HFFc6 (cell line): ENCODE results near the gene MEGF9. TPM values are rescaled to one million over a fixed set of nuclear protein-coding genes. Genes with fewer than 3 reads are reported as not detected.

Experiments
- DNase-seq: peaks from one replicate; pipeline ENCODE4 v3.0.0-alpha.2; 2018
- H3K27ac Mint-ChIP-seq: 2 replicates; pipeline ENCODE4 v1.8.0; 2020; ENCODE audit warnings: mild to moderate bottlenecking, mixed read lengths
- H3K27me3 Mint-ChIP-seq: 2 replicates; pipeline ENCODE4 v1.8.0; 2021; ENCODE audit warnings: mild to moderate bottlenecking, moderate library complexity, mixed read lengths; ENCODE audit not compliant: insufficient read depth
- H3K36me3 Mint-ChIP-seq: 2 replicates; pipeline ENCODE4 v1.8.0; 2021; ENCODE audit warnings: low read depth, mixed read lengths
- H3K4me1 Mint-ChIP-seq: 2 replicates; pipeline ENCODE4 v1.8.0; 2020; ENCODE audit warnings: low read depth, mixed read lengths
- H3K4me3 Mint-ChIP-seq: 2 replicates; pipeline ENCODE4 v1.8.0; 2020; ENCODE audit warnings: mild to moderate bottlenecking, moderate library complexity, mixed read lengths
- H3K9me3 Mint-ChIP-seq: 2 replicates; pipeline ENCODE4 v1.8.0; 2020; ENCODE audit warnings: mild to moderate bottlenecking, mixed read lengths
- CTCF ChIP-seq: fragments of 200-600 bp; sonication (generic); IDR thresholded peaks from 2 replicates; pipeline ENCODE4 v1.5.0; 2021; ENCODE audit warnings: antibody characterized with exemption, mild to moderate bottlenecking
- total RNA-seq, 6 experiments: library from RNA; stranded (reverse); fragmentation: NEBNext Ultra II Directional; extraction: Animal tissue kit (Norgen Biotek cat#: 25700); gene quantifications; 2 replicates in 1 of 6; 3 replicates in 5 of 6; pipeline ENCODE4 v1.2.3, GENCODE V29; 2021

Gene MEGF9
- total RNA-seq, 6 experiments from 2014 or later: 5.1 to 9.8 (median 8.8) TPM

GRCh38 chr9:120652934-120653333, 61.3 kb downstream of the MEGF9 start:
- TF ChIP-seq CTCF: no peak
- no peaks in the 10 kb centered on the region for H3K27me3 Mint-ChIP-seq
- H3K27ac Mint-ChIP-seq: no peak overlapping the region
- peaks cover 11% of the 10 kb centered on the region; the same call in 1 of the 2 replicates for H3K4me1 Mint-ChIP-seq
- no peak overlapping the region for H3K4me3 Mint-ChIP-seq
- DNase-seq: no peak
- H3K36me3 Mint-ChIP-seq: no peaks in the 10 kb centered on the region
- H3K9me3 Mint-ChIP-seq: no peaks in the 10 kb centered on the region

- H3K4me3 Mint-ChIP-seq: no peak overlapping the region
- H3K36me3 Mint-ChIP-seq: no peaks in the 10 kb centered on the region
- DNase-seq: no peak
- no peaks in the 10 kb centered on the region; the same call in 1 of the 2 replicates for H3K27me3 Mint-ChIP-seq
- no peak for TF ChIP-seq CTCF
- no peak overlapping the region for H3K27ac Mint-ChIP-seq
- peaks cover 10% of the 10 kb centered on the region; the same call in 1 of the 2 replicates for H3K4me1 Mint-ChIP-seq
- H3K9me3 Mint-ChIP-seq: no peaks in the 10 kb centered on the region
Measured at GRCh38 chr9:120650352-120650751, 63.9 kb downstream of the MEGF9 start.

GRCh38 chr9:120648581-120649197, 65.6 kb downstream of the MEGF9 start:
- H3K9me3 Mint-ChIP-seq: no peaks in the 10 kb centered on the region
- DNase-seq: no peak
- no peak for TF ChIP-seq CTCF
- no peaks in the 10 kb centered on the region for H3K36me3 Mint-ChIP-seq
- H3K4me3 Mint-ChIP-seq: no peak overlapping the region
- H3K27ac Mint-ChIP-seq: no peak overlapping the region
- H3K4me1 Mint-ChIP-seq: no peaks in the 10 kb centered on the region
- no peaks in the 10 kb centered on the region; the same call in 1 of the 2 replicates for H3K27me3 Mint-ChIP-seq

- DNase-seq: no peak
- H3K36me3 Mint-ChIP-seq: no peaks in the 10 kb centered on the region
- no peak for TF ChIP-seq CTCF
- H3K4me3 Mint-ChIP-seq: no peak overlapping the region
- no peaks in the 10 kb centered on the region for H3K9me3 Mint-ChIP-seq
- no peak overlapping the region for H3K27ac Mint-ChIP-seq
- no peaks in the 10 kb centered on the region; the same call in 1 of the 2 replicates for H3K27me3 Mint-ChIP-seq
- H3K4me1 Mint-ChIP-seq: peaks cover 6% of the 10 kb centered on the region
Measured at GRCh38 chr9:120646948-120647347, 67.3 kb downstream of the MEGF9 start.

- DNase-seq: no peak
- Mint-ChIP-seq H3K27me3 (no peaks in the 10 kb centered on the region; the same call in 1 of the 2 replicates), H3K27ac (no peak overlapping the region), H3K4me1 (peaks cover 8% of the 10 kb centered on the region), H3K9me3 (no peaks in the 10 kb centered on the region), H3K4me3 (no peak overlapping the region), H3K36me3 (peaks cover 5% of the 10 kb centered on the region; the same call in 1 of the 2 replicates)
- TF ChIP-seq CTCF: no peak
Measured at GRCh38 chr9:120645760-120646159, 68.5 kb downstream of the MEGF9 start.
